Measurements from ENCODE around the gene AUTS2.

The AUTS2 gene

DNA sequence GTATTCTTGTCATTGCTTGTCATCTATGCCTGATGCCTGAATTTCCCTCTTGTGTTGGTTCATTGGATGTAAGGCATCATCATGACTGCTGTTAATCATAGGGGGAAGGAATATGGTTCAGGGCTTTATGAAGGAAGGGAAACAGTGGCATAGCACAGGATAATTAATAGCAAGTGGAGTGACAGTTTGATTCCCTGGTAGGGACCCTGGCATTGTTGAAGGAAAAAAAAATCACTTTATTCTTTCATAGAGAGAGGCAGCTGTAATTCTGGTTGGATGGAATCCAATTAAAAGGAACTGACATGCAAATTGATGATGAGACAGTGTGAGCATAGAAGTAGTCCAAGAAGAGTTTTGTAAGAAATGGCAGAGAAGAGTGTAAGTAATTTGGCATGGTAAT, 121.4 kb downstream of the AUTS2 start:
- no peak overlapping the region for H3K4me3 ChIP-seq (ENCODE audit: low read depth, low read length)
- TF ChIP-seq, protein P1, sequence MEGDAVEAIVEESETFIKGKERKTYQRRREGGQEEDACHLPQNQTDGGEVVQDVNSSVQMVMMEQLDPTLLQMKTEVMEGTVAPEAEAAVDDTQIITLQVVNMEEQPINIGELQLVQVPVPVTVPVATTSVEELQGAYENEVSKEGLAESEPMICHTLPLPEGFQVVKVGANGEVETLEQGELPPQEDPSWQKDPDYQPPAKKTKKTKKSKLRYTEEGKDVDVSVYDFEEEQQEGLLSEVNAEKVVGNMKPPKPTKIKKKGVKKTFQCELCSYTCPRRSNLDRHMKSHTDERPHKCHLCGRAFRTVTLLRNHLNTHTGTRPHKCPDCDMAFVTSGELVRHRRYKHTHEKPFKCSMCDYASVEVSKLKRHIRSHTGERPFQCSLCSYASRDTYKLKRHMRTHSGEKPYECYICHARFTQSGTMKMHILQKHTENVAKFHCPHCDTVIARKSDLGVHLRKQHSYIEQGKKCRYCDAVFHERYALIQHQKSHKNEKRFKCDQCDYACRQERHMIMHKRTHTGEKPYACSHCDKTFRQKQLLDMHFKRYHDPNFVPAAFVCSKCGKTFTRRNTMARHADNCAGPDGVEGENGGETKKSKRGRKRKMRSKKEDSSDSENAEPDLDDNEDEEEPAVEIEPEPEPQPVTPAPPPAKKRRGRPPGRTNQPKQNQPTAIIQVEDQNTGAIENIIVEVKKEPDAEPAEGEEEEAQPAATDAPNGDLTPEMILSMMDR (IDR thresholded peaks at IDR 0.05; ENCODE audit: low read depth, low read length, missing control alignments): no peak
- DNase-seq (ENCODE audit: low read depth): no peak

DNA sequence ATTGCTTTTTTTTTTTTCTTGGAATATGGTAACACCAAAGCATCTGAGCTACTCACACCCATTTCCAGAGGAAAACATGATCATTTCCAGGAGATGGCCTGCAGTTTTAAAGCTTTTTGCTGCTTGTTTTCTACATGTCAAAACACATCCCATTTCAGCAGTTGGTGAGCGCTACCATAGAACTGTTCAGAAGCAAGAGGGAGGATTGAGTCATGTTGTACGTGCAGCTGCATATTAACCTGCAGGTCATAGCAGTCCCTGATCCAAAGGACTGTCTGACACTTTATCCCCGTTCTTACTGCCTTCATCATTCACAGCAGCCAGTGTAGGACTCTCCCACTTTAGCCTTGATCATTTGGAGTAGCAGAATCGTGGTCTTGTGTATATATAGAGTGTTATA, 124.6 kb downstream of the AUTS2 start:
- H3K4me3 ChIP-seq (ENCODE audit: low read depth, low read length): no peak overlapping the region
- TF ChIP-seq, protein P1 (IDR thresholded peaks at IDR 0.05; ENCODE audit: low read depth, low read length, missing control alignments): no peak
- DNase-seq (ENCODE audit: low read depth): no peak

DNA sequence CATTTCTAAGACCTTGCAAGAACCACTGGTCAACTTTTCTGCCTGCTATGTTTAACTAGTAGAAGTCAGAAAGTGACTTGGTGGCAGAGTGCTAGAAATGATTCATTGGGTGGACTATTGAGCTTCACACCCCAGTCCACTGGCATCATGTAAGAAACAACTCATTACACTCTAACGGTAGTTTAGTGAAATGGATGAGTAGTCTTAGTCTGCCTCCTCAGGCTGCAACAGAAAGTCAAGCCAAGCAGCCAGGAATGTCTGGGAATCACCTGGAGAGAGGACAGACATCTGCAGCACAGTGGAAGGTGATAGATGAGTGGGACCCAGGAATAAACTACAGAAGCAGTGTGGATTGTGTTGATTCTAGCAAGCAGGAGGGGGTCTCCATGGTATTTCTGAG, 125.4 kb downstream of the AUTS2 start:
- TF ChIP-seq, protein P1 (IDR thresholded peaks at IDR 0.05; ENCODE audit: low read depth, low read length, missing control alignments): no peak
- no peak for DNase-seq (ENCODE audit: low read depth)

DNA sequence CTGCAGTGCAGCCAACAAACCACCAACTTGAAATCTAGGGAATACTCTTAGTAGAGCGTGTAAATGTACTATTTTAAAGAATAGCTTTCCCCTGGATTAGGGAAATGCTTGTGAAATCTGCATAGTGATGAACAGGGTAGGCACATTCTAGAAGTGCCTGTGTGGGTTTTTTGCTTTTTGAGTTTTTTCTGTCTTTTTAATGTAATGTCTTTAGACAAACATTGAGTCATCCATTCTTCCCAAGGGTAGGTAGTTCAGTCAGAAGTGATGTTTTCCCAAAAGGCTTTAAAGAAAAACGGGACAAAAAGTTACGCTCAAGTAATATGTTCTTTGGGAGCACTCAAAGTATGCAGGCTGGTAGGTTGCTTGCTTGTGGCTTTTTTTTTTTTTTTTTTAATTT, 130.0 kb downstream of the AUTS2 start:
- DNase-seq (ENCODE audit: low read depth): no peak
- no peak overlapping the region for H3K4me3 ChIP-seq (ENCODE audit: low read depth, low read length)
- TF ChIP-seq, protein P1 (IDR thresholded peaks at IDR 0.05; ENCODE audit: low read depth, low read length, missing control alignments): no peak

More for the DNA sequence above, 125.4 kb downstream of the AUTS2 start:
- no peak overlapping the region for H3K4me3 ChIP-seq (ENCODE audit: low read depth, low read length)

DNA sequence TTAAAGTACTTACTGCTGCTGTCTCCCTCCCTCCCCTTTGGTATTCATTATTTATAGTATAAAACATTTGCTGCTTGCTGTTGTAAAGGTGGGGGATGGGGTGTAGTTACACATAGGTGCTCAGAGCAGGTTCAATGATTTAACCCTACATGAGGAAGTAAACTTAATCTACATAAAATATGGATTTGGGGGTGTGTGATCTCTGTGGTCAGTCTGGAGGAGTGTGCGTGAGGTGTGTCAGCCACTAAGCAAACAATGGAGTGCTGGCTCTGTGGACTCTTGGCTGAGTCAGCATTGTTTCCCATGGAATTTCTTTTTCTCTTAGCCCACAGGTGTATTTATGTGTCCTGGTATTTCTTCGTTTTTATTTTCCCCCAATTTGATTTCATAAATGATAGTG, 133.9 kb downstream of the AUTS2 start:
- no peak overlapping the region for H3K4me3 ChIP-seq (ENCODE audit: low read depth, low read length)
- DNase-seq (ENCODE audit: low read depth): no peak
- TF ChIP-seq, protein P1 (IDR thresholded peaks at IDR 0.05; ENCODE audit: low read depth, low read length, missing control alignments): no peak

DNA sequence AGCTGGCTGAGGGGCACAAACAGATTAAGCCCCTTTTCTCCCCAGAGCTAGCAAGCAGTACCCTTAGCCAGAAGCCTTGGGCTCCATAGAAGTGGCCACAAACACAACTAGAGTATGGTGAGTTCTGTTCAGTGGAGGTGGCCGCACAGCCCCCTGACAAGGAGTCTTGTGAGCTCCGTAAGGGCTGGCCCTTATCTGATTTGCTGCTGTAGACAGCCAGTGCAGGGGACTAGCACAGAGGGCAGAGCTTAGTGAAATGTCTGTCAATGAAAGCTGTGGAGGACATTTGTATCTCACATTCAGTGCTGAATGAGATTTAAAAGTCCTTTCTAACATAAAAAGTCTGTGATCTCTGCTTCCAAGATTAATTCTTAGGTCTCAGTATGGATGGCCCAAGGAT, 137.3 kb downstream of the AUTS2 start:
- no peak overlapping the region for H3K4me3 ChIP-seq (ENCODE audit: low read depth, low read length)
- no peak for DNase-seq (ENCODE audit: low read depth)
- TF ChIP-seq, protein P1 (IDR thresholded peaks at IDR 0.05; ENCODE audit: low read depth, low read length, missing control alignments): no peak

DNA sequence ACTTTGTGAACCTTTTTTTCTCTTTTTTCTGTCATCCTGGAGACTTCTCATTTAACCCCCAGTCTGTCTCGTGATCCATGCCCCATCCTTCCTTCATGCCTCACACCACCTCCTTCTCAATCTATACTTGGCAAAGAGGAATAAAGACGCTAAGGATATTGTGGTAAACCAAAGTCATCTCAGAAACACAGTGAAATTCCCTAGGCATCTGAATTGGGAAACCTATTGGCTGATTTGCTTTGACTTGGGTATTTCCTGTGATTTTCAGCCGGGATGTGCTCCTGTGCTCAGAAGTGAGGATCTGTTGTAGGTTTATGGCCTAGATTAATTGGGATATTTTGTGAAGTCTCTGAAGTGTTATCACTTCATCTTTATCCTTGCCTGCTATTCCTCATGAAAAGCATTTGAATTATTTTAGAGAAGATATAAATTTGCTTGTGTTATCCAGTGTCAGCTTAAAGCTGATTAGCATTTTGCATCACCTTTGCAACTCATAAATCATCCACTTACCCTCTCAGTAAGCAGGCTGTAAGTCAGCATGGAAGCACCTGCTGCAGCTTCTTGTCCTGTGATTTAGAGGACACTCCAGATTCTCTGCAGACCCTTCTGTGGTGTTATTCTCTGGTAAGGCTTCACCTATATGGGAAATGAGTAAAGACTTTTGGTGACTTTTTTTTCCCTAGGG, 138.0 kb downstream of the AUTS2 start:
- H3K4me3 ChIP-seq (ENCODE audit: low read depth, low read length): no peak overlapping the region
- TF ChIP-seq, protein P1 (IDR thresholded peaks at IDR 0.05; ENCODE audit: low read depth, low read length, missing control alignments): no peak
- DNase-seq (ENCODE audit: low read depth): no peak

Measured in GM12864 (cell line).